NT2/D1 (cell line): ENCODE results near the gene ITGA3.

Experiments
- SUZ12 ChIP-seq: IDR thresholded peaks from 2 replicates; pipeline ENCODE4 v1.6.1; 2011; ENCODE audit not compliant: insufficient read length, insufficient read depth; ENCODE audit errors: extremely low read depth
- YY1 ChIP-seq: IDR thresholded peaks from 2 replicates; pipeline ENCODE4 v1.6.1; 2011; ENCODE audit not compliant: insufficient read length, insufficient read depth
- ZNF274 ChIP-seq: IDR thresholded peaks from 2 replicates; pipeline ENCODE4 v1.6.1; 2011; ENCODE audit warnings: mild to moderate bottlenecking, low read depth, low read length

DNA sequence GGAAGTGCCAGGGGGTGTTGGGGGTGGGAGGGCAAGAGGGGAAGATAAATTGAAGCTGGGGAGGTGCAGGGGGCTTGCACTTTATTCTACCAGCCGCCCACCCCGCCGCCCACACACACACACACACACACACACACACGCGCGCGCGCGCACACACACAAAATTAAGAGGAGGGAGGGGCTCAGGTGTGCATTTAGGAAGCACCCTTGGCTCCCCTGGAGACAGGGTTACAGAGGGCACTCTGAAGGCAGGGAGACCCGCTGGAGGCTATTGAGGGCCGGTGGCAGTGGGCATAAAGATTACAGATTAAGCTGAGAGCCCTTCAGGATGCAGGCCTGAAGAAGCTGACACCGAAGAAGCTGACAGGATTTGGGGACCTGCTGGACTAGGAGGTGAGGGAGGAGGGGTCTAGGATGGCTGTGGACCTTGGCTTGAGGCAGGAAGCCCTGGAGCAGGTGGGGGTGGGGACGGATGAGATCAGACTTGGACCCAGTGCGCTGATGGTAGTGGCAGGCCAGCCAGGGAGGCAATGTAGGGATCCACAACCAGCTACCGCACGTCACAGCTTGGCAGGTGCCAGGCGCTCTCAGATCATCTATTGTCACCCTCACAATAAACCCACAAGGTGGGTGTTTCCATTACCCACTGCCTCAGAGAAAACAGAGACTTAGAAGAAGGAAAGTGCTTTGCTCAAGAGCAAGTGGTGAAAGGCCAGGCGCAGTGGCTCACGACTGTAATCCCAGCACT lies 74.8 kb downstream of the ITGA3 start:
- TF ChIP-seq ZNF274 (no peak), SUZ12 (no peak), YY1 (no peak)
